ENCODE measurements around the gene MAP7D2. TPM values are rescaled to one million over a fixed set of nuclear protein-coding genes. Genes with fewer than 3 reads are reported as not detected.

The MAP7D2 gene
- total RNA-seq, 1 experiment from 2014 or later: 45.4 TPM

- H3K4me3 ChIP-seq (ENCODE audit: low read depth, low read length): peak overlapping the region; percentile 71
- intact Hi-C loops (cut with micrococcal nuclease; ENCODE audit: unreplicated experiment): loop anchor here (2.0 kb wide), 1 partner anchor 77 kb away; no protein-coding TSS in a partner anchor
- no peaks in the 10 kb centered on the region for H3K9me3 ChIP-seq
- H3K4me1 Mint-ChIP-seq (ENCODE audit: low read depth, unreplicated experiment): peaks cover 13% of the 10 kb centered on the region
- peaks cover 19% of the 10 kb centered on the region for H3K36me3 Mint-ChIP-seq (ENCODE audit: insufficient read depth, unreplicated experiment)
- no TSS peak for BruUV-seq (replicated peaks)
- no peaks in the 10 kb centered on the region for H3K27me3 Mint-ChIP-seq (ENCODE audit: insufficient read depth, unreplicated experiment)
- POLR2A ChIA-PET: no interaction called here
- no peaks in the 10 kb centered on the region for H3K27me3 ChIP-seq (replicated peaks; ENCODE audit: control insufficient read depth, insufficient read depth, low read length)
- TF ChIP-seq, protein P1, sequence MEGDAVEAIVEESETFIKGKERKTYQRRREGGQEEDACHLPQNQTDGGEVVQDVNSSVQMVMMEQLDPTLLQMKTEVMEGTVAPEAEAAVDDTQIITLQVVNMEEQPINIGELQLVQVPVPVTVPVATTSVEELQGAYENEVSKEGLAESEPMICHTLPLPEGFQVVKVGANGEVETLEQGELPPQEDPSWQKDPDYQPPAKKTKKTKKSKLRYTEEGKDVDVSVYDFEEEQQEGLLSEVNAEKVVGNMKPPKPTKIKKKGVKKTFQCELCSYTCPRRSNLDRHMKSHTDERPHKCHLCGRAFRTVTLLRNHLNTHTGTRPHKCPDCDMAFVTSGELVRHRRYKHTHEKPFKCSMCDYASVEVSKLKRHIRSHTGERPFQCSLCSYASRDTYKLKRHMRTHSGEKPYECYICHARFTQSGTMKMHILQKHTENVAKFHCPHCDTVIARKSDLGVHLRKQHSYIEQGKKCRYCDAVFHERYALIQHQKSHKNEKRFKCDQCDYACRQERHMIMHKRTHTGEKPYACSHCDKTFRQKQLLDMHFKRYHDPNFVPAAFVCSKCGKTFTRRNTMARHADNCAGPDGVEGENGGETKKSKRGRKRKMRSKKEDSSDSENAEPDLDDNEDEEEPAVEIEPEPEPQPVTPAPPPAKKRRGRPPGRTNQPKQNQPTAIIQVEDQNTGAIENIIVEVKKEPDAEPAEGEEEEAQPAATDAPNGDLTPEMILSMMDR (IDR thresholded peaks at IDR 0.05; ENCODE audit: insufficient read depth in 1 of 2, low read depth in 1 of 2, low read length in 1 of 2, severe bottlenecking in 1 of 2, unreplicated experiment in 1 of 2): no peak
- no peak overlapping the region for H3K27ac Mint-ChIP-seq (ENCODE audit: unreplicated experiment)
- no peaks in the 10 kb centered on the region for H3K36me3 ChIP-seq (ENCODE audit: control insufficient read depth, insufficient read depth, low read length)
- DNase-seq: no peak
- H3K4me3 Mint-ChIP-seq (ENCODE audit: unreplicated experiment): peak overlapping the region; percentile 81
- CTCF ChIA-PET: interaction anchor here (0.9 kb wide), 1 partner anchor 85 kb away, joined by 3 read pairs; no protein-coding TSS in a partner anchor
- no peaks in the 10 kb centered on the region for H3K4me1 ChIP-seq
- H3K9me3 Mint-ChIP-seq (ENCODE audit: unreplicated experiment): no peaks in the 10 kb centered on the region
Measured at GRCh38 chrX:19990151-19990555, 126.6 kb downstream of the MAP7D2 start.

DNA sequence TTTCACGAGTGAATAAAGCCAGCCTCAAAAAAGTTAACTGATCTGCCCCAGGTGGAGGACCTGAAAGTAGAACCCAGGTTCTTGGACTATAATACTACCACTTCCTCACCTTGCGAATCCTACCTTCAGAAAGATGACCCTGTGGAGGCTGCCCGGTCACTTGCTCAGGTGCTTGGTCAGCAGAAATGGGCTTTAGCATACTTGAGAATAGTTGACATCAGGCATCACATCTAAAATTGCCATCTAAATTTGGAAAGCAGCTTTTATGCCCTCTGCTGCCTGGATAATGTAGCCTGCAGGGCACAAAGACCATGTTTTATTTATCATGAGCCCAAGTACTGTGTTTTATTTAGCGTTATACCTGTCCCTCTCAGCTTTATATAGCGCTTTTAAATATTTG, 128.9 kb downstream of the MAP7D2 start:
- no peak overlapping the region for H3K4me3 ChIP-seq (ENCODE audit: low read depth, low read length)
- H3K4me3 Mint-ChIP-seq (ENCODE audit: unreplicated experiment): no peak overlapping the region
- POLR2A ChIA-PET: no interaction called here

GRCh38 chrX:19986531-19986930, 130.2 kb downstream of the MAP7D2 start:
- CTCF ChIA-PET: interaction anchor here (0.6 to 0.7 kb wide), 2 partner anchors 19 to 59 kb away, joined by 3 to 4 read pairs; no protein-coding TSS in a partner anchor
- Mint-ChIP-seq H3K27ac (ENCODE audit: unreplicated experiment) (no peak overlapping the region), H3K4me1 (ENCODE audit: low read depth, unreplicated experiment) (peaks cover 17% of the 10 kb centered on the region), H3K27me3 (ENCODE audit: insufficient read depth, unreplicated experiment) (no peaks in the 10 kb centered on the region), H3K9me3 (ENCODE audit: unreplicated experiment) (no peaks in the 10 kb centered on the region), H3K36me3 (ENCODE audit: insufficient read depth, unreplicated experiment) (peaks cover 10% of the 10 kb centered on the region), H3K4me3 (ENCODE audit: unreplicated experiment) (no peak overlapping the region)
- TF ChIP-seq, protein P1 (IDR thresholded peaks at IDR 0.05; ENCODE audit: insufficient read depth in 1 of 2, low read depth in 1 of 2, low read length in 1 of 2, severe bottlenecking in 1 of 2, unreplicated experiment in 1 of 2): no peak
- H3K27me3 ChIP-seq (replicated peaks; ENCODE audit: control insufficient read depth, insufficient read depth, low read length): no peaks in the 10 kb centered on the region
- H3K4me1 ChIP-seq: no peaks in the 10 kb centered on the region
- POLR2A ChIA-PET: no interaction called here
- no peak overlapping the region for H3K4me3 ChIP-seq (ENCODE audit: low read depth, low read length)
- no peaks in the 10 kb centered on the region for H3K36me3 ChIP-seq (ENCODE audit: control insufficient read depth, insufficient read depth, low read length)
- BruUV-seq (replicated peaks): no TSS peak
- no peak for DNase-seq
- H3K9me3 ChIP-seq: no peaks in the 10 kb centered on the region
- intact Hi-C loops (cut with micrococcal nuclease; ENCODE audit: unreplicated experiment): no loop called here

More for the DNA sequence above, 128.9 kb downstream of the MAP7D2 start:
- Histone ChIP-seq H3K4me1 (no peaks in the 10 kb centered on the region), H3K27me3 (replicated peaks; ENCODE audit: control insufficient read depth, insufficient read depth, low read length) (no peaks in the 10 kb centered on the region), H3K36me3 (ENCODE audit: control insufficient read depth, insufficient read depth, low read length) (no peaks in the 10 kb centered on the region), H3K9me3 (no peaks in the 10 kb centered on the region)
- BruUV-seq (replicated peaks): no TSS peak
- H3K27ac Mint-ChIP-seq (ENCODE audit: unreplicated experiment): no peak overlapping the region
- intact Hi-C loops (cut with micrococcal nuclease; ENCODE audit: unreplicated experiment): no loop called here
- DNase-seq: no peak
- peaks cover 13% of the 10 kb centered on the region for H3K4me1 Mint-ChIP-seq (ENCODE audit: low read depth, unreplicated experiment)
- peaks cover 16% of the 10 kb centered on the region for H3K36me3 Mint-ChIP-seq (ENCODE audit: insufficient read depth, unreplicated experiment)
- TF ChIP-seq, protein P1 (IDR thresholded peaks at IDR 0.05; ENCODE audit: insufficient read depth in 1 of 2, low read depth in 1 of 2, low read length in 1 of 2, severe bottlenecking in 1 of 2, unreplicated experiment in 1 of 2): no peak
- H3K27me3 Mint-ChIP-seq (ENCODE audit: insufficient read depth, unreplicated experiment): no peaks in the 10 kb centered on the region
- no peaks in the 10 kb centered on the region for H3K9me3 Mint-ChIP-seq (ENCODE audit: unreplicated experiment)
- CTCF ChIA-PET: no interaction called here
